Upper lobe of right lung (tissue), 1 donor: ENCODE data around the gene RPRD1A. TPM values are rescaled to one million over a fixed set of nuclear protein-coding genes. Genes with fewer than 3 reads are reported as not detected.

ENCODE experiments used
- ATAC-seq: fragments of 200-7000 bp; cut with Tn5 transposase; one replicate; pipeline ENCODE4 v1.9.1; 2020; ENCODE audit warnings: mild to moderate bottlenecking, moderate library complexity
- DNase-seq: peaks from one replicate; pipeline ENCODE4 v3.0.0-alpha.2; 2020
- H3K27ac ChIP-seq: fragments of 200-600 bp; one replicate; pipeline ENCODE4 v1.8.0; 2022
- H3K27me3 ChIP-seq: fragments of 200-600 bp; one replicate; pipeline ENCODE4 v1.8.0; 2022; ENCODE audit warnings: mild to moderate bottlenecking
- H3K36me3 ChIP-seq: fragments of 200-600 bp; one replicate; pipeline ENCODE4 v1.8.0; 2022
- H3K4me1 ChIP-seq: fragments of 200-600 bp; one replicate; pipeline ENCODE4 v1.8.0; 2022
- H3K4me3 ChIP-seq: fragments of 200-600 bp; one replicate; pipeline ENCODE4 v1.8.0; 2022; ENCODE audit warnings: mild to moderate bottlenecking
- H3K9me3 ChIP-seq: fragments of 200-600 bp; one replicate; pipeline ENCODE4 v1.8.0; 2022
- intact Hi-C: fragments of 100-400 bp; cut with DNase I; formaldehyde crosslinking; loops from one replicate; pipeline ENCODE4 v1.11.0; 2022
- total RNA-seq: library from RNA; stranded (reverse); fragmentation: NEBNext Ultra II Directional; extraction: Animal tissue kit (Norgen Biotek cat#: 25700); gene quantifications from one replicate; pipeline ENCODE4 v1.2.1, GENCODE V29; 2021
- TF ChIP-seq, protein P1 (sequence below): fragments of 200-600 bp; IDR thresholded peaks from one replicate; pipeline ENCODE4 v1.8.0; 2022; ENCODE audit warnings: antibody characterized with exemption
- donor health status: DM: no; HTN: yes; CAD: no; lungs with severe emphysema.

Gene RPRD1A
- total RNA-seq, 1 donor from 2014 or later: 45.4 TPM

GRCh38 chr18:36108601-36109000 is 41.2 kb upstream of the RPRD1A start:
- H3K4me1 ChIP-seq: no peaks in the 10 kb centered on the region
- H3K27me3 ChIP-seq: no peaks in the 10 kb centered on the region
- H3K36me3 ChIP-seq: peaks cover 31% of the 10 kb centered on the region
- TF ChIP-seq, protein P1, sequence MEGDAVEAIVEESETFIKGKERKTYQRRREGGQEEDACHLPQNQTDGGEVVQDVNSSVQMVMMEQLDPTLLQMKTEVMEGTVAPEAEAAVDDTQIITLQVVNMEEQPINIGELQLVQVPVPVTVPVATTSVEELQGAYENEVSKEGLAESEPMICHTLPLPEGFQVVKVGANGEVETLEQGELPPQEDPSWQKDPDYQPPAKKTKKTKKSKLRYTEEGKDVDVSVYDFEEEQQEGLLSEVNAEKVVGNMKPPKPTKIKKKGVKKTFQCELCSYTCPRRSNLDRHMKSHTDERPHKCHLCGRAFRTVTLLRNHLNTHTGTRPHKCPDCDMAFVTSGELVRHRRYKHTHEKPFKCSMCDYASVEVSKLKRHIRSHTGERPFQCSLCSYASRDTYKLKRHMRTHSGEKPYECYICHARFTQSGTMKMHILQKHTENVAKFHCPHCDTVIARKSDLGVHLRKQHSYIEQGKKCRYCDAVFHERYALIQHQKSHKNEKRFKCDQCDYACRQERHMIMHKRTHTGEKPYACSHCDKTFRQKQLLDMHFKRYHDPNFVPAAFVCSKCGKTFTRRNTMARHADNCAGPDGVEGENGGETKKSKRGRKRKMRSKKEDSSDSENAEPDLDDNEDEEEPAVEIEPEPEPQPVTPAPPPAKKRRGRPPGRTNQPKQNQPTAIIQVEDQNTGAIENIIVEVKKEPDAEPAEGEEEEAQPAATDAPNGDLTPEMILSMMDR: no peak
- H3K27ac ChIP-seq: no peak overlapping the region
- intact Hi-C loops: no loop called here
- DNase-seq (no peak), ATAC-seq (no peak)
- no peak overlapping the region for H3K4me3 ChIP-seq
- no peaks in the 10 kb centered on the region for H3K9me3 ChIP-seq

DNA sequence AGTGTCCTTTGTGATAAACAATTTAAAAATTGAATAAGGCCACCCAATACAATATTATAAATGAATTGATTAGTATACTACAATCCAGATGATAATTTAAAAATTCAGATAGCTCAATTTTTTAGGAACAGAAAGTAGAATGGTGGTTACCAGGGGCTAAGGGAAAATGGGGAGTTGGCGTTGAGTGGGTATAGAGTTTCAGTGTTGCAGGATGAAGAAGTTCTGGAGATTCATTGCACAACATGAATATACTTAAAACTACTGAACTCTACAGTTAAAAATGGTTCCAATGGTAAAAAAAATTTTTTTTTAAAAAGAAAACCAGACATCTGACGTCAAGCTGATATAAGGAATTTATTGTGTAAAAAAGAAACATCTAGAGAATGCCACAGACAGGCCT is 40.8 kb upstream of the RPRD1A start:
- TF ChIP-seq, protein P1: no peak
- H3K36me3 ChIP-seq: peaks cover 27% of the 10 kb centered on the region
- no peak for DNase-seq
- no peaks in the 10 kb centered on the region for H3K9me3 ChIP-seq
- H3K4me1 ChIP-seq: no peaks in the 10 kb centered on the region
- ATAC-seq: no peak
- no peaks in the 10 kb centered on the region for H3K27me3 ChIP-seq
- intact Hi-C loops: no loop called here
- H3K27ac ChIP-seq: no peak overlapping the region
- no peak overlapping the region for H3K4me3 ChIP-seq

DNA sequence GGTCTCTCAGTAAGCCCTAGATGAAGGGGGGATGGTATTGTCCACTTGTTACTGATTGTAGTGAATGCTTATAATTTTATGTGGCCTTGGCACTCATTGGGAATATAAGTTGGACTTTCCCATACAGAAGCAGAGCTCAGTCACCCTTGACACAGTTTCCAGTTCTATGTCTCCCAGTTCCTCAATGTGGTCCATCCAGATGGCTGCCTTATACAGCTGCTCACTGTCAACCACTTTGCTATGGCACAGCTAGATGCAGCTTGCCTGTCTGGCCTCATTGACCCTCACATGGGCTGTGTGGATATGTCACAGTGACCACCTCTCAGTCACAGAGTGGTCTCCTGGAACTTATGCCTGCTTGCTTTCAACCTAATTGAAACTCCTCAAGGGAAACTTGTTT is 40.1 kb upstream of the RPRD1A start:
- H3K9me3 ChIP-seq: no peaks in the 10 kb centered on the region
- no peak overlapping the region for H3K27ac ChIP-seq
- TF ChIP-seq, protein P1: no peak
- H3K27me3 ChIP-seq: no peaks in the 10 kb centered on the region
- DNase-seq: no peak
- H3K4me1 ChIP-seq: no peaks in the 10 kb centered on the region
- H3K36me3 ChIP-seq: peaks cover 20% of the 10 kb centered on the region
- ATAC-seq: no peak
- no peak overlapping the region for H3K4me3 ChIP-seq
- intact Hi-C loops: no loop called here

DNA sequence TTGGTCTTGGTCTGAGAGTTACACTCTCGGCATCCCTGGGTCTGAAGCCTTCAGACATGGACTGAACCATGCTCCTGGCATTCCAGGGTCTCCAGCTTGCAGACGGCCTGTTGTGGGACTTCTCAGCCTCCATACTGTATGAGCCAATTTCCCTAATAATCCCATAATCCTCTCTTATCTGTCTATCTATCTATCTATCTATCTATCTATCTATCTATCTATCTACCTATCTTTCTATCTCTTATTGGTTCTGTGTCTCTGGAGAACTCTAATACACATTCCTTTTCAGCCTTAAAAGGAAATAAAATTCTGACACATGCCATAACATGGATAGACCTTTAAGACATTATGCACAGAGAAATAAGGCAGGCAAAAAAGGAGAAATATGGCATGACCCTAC is 37.4 kb upstream of the RPRD1A start:
- ATAC-seq: no peak
- Histone ChIP-seq H3K27me3 (no peaks in the 10 kb centered on the region), H3K27ac (no peak overlapping the region), H3K4me1 (no peaks in the 10 kb centered on the region), H3K9me3 (no peaks in the 10 kb centered on the region), H3K4me3 (no peak overlapping the region), H3K36me3 (no peaks in the 10 kb centered on the region)
- no peak for DNase-seq
- intact Hi-C loops: no loop called here
- TF ChIP-seq, protein P1: no peak

DNA sequence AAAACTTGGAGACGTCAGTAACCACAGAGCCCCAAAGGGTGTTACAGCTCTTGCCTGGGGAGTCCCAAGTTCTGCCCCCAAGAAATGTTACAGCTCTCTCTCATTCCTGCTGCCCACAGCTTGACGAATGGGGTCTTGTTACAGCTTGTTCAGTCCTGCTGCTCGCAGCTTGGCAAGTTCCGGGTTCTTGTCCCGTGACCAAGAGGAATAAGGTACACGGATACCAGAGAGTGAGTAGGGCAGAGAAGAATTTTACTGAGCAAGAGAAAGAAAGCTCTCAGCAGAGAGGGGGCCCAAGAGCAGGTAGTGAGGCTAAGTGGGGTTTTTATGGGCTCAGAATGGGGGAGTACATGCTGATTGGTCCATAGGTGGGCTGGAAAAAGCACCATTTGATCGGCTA is 34.6 kb upstream of the RPRD1A start:
- no peak overlapping the region for H3K27ac ChIP-seq
- H3K27me3 ChIP-seq: no peaks in the 10 kb centered on the region
- H3K4me1 ChIP-seq: no peaks in the 10 kb centered on the region
- no peak overlapping the region for H3K4me3 ChIP-seq
- H3K9me3 ChIP-seq: no peaks in the 10 kb centered on the region
- ATAC-seq (no peak), DNase-seq (no peak)
- TF ChIP-seq, protein P1: no peak
- intact Hi-C loops: no loop called here
- H3K36me3 ChIP-seq: no peaks in the 10 kb centered on the region

DNA sequence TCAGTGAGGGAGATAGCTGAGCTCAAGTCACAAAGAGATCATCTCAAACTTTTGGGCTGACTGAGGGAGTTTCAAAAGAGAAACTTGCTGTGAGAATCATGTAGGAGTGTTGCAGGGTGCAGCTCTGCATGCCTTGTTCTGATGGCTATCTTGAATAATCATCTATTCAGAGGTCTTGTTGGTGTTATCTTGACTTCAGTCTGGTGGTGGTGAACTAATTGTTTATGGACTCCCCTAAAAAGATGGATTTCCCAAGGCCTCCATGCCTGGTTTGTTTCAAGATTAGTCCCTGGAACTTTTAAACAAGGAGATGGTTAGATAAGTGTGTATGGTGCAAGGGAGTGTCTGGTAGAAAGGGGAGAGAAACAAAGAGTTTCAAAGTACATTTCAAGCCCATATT is 32.0 kb upstream of the RPRD1A start:
- no peaks in the 10 kb centered on the region for H3K9me3 ChIP-seq
- no peaks in the 10 kb centered on the region for H3K36me3 ChIP-seq
- DNase-seq (no peak), ATAC-seq (no peak)
- no peak overlapping the region for H3K4me3 ChIP-seq
- TF ChIP-seq, protein P1: no peak
- no peak overlapping the region for H3K27ac ChIP-seq
- no peaks in the 10 kb centered on the region for H3K27me3 ChIP-seq
- H3K4me1 ChIP-seq: no peaks in the 10 kb centered on the region
- intact Hi-C loops: loop anchor here (10.0 kb wide), 1 partner anchor 185 kb away; no protein-coding TSS in a partner anchor
